ENCODE data around the gene SORCS2. TPM values are rescaled to one million over a fixed set of nuclear protein-coding genes. Genes with fewer than 3 reads are reported as not detected.

Gene SORCS2
- total RNA-seq, 2 donors from 2014 or later: 0.68 to 0.92 TPM

- H3K4me1 ChIP-seq (ENCODE audit: control insufficient read depth in 1 of 2, low read depth in 2 of 2): no peaks in the 10 kb centered on the region
- no peak for ATAC-seq (ENCODE audit: insufficient number of reproducible peaks, low FRiP score, low read depth)
- H3K9me3 ChIP-seq: no peaks in the 10 kb centered on the region
- no peak for DNase-seq (ENCODE audit: low spot score)
- no peak overlapping the region for H3K4me3 ChIP-seq
- no peaks in the 10 kb centered on the region for H3K36me3 ChIP-seq
- TF ChIP-seq CTCF (IDR thresholded peaks at IDR 0.05): no peak
- H3K27me3 ChIP-seq (replicated peaks; ENCODE audit: insufficient read depth): no peaks in the 10 kb centered on the region
- H3K27ac ChIP-seq: no peak overlapping the region
Observed at GRCh38 chr4:7343950-7344349, 151.6 kb downstream of the SORCS2 start.

GRCh38 chr4:7344636-7345155 is 152.4 kb downstream of the SORCS2 start:
- DNase-seq (ENCODE audit: low spot score) (no peak), ATAC-seq (ENCODE audit: insufficient number of reproducible peaks, low FRiP score, low read depth) (no peak)
- Histone ChIP-seq H3K27me3 (replicated peaks; ENCODE audit: insufficient read depth) (no peaks in the 10 kb centered on the region), H3K9me3 (no peaks in the 10 kb centered on the region), H3K4me3 (no peak overlapping the region), H3K36me3 (no peaks in the 10 kb centered on the region), H3K4me1 (ENCODE audit: control insufficient read depth in 1 of 2, low read depth in 2 of 2) (no peaks in the 10 kb centered on the region), H3K27ac (no peak overlapping the region)
- no peak for TF ChIP-seq CTCF (IDR thresholded peaks at IDR 0.05)

GRCh38 chr4:7347981-7348380 is 155.6 kb downstream of the SORCS2 start:
- no peaks in the 10 kb centered on the region for H3K4me1 ChIP-seq (ENCODE audit: control insufficient read depth in 1 of 2, low read depth in 2 of 2)
- H3K27me3 ChIP-seq (replicated peaks; ENCODE audit: insufficient read depth): no peaks in the 10 kb centered on the region
- H3K36me3 ChIP-seq: no peaks in the 10 kb centered on the region
- H3K9me3 ChIP-seq: no peaks in the 10 kb centered on the region
- ATAC-seq (ENCODE audit: insufficient number of reproducible peaks, low FRiP score, low read depth): no peak
- DNase-seq (ENCODE audit: low spot score): no peak
- no peak overlapping the region for H3K27ac ChIP-seq
- H3K4me3 ChIP-seq: no peak overlapping the region
- no peak for TF ChIP-seq CTCF (IDR thresholded peaks at IDR 0.05)

GRCh38 chr4:7348946-7349900 is 156.9 kb downstream of the SORCS2 start:
- Histone ChIP-seq H3K27ac (no peak overlapping the region), H3K36me3 (no peaks in the 10 kb centered on the region), H3K4me3 (no peak overlapping the region), H3K9me3 (no peaks in the 10 kb centered on the region), H3K4me1 (ENCODE audit: control insufficient read depth in 1 of 2, low read depth in 2 of 2) (no peaks in the 10 kb centered on the region), H3K27me3 (replicated peaks; ENCODE audit: insufficient read depth) (no peaks in the 10 kb centered on the region)
- no peak for ATAC-seq (ENCODE audit: insufficient number of reproducible peaks, low FRiP score, low read depth)
- DNase-seq (ENCODE audit: low spot score): no peak
- TF ChIP-seq CTCF (IDR thresholded peaks at IDR 0.05): no peak

GRCh38 chr4:7350396-7350795 is 158.1 kb downstream of the SORCS2 start:
- H3K36me3 ChIP-seq: no peaks in the 10 kb centered on the region
- DNase-seq (ENCODE audit: low spot score) (no peak), ATAC-seq (ENCODE audit: insufficient number of reproducible peaks, low FRiP score, low read depth) (no peak)
- H3K9me3 ChIP-seq: no peaks in the 10 kb centered on the region
- H3K4me3 ChIP-seq: no peak overlapping the region
- no peak overlapping the region for H3K27ac ChIP-seq
- no peaks in the 10 kb centered on the region for H3K27me3 ChIP-seq (replicated peaks; ENCODE audit: insufficient read depth)
- H3K4me1 ChIP-seq (ENCODE audit: control insufficient read depth in 1 of 2, low read depth in 2 of 2): no peaks in the 10 kb centered on the region
- TF ChIP-seq CTCF (IDR thresholded peaks at IDR 0.05): no peak
